ENCODE results near the gene PPP1R15B.
"Not testable (repeated sequence)": the region's sequence is repeated elsewhere in the genome, so short reads cannot be mapped to it uniquely, and the experiment has no call there.

Gene PPP1R15B

DNA sequence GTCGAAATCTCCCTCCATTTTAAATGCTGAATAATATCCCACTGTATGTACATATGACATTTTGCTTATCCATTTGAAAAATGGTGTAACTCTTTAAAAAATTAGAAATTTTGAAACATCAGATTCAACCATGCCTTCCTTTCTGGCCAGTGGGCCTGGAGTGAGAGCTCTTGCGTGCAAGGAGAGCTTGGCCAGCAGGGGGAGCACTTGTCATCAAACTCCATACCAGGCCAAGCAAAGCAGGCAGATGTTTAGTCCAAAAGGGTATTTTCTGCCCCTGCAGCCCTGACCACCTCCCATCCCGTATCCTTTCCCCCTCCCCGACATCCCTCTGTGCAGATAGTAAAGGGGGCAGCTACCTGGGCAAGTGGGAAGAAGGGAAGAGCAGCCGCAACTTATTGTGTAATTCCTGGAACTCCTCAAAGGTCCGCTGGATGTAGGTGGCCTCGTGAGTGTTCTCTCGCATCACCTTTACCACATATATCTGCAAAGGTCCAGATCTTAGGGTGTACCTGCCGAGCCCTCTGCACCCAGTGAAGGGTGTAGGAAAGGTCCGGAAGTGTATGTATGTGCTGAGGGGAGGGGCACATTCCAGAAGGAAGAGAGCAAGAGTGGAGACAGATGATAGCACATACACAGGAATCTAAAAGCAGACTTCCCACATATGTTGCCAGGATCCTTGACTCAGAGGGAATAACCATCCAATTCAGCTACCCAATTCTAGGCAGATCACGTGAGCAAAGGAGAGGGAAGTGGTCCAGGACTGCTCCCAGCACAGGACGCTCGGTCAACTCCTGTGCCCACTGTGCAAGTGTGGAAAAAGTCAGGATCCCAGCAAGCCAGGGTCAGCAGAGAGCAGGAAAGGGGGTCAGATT, 19.9 kb upstream of the PPP1R15B start:
- peak; percentile 86 for DNase-seq (ENCODE audit: low spot score)
- peak; percentile 83 for TF ChIP-seq CTCF (IDR thresholded peaks at IDR 0.05; ENCODE audit: borderline replicate concordance, control extremely low read depth, extremely low read depth, insufficient read depth, missing control alignments)
- in situ Hi-C loops (cut with MboI; ENCODE audit: low sequenced_read_pairs, unreplicated experiment): loop anchor here (10.0 kb wide), 1 partner anchor 373 kb away; no protein-coding TSS in a partner anchor

- DNase-seq (ENCODE audit: low spot score): no peak
- in situ Hi-C loops (cut with MboI; ENCODE audit: low sequenced_read_pairs, unreplicated experiment): loop anchor here (10.0 kb wide), 1 partner anchor 375 kb away; no protein-coding TSS in a partner anchor
Observed at GRCh38 chr1:204429746-204430145, 18.1 kb upstream of the PPP1R15B start.

DNA sequence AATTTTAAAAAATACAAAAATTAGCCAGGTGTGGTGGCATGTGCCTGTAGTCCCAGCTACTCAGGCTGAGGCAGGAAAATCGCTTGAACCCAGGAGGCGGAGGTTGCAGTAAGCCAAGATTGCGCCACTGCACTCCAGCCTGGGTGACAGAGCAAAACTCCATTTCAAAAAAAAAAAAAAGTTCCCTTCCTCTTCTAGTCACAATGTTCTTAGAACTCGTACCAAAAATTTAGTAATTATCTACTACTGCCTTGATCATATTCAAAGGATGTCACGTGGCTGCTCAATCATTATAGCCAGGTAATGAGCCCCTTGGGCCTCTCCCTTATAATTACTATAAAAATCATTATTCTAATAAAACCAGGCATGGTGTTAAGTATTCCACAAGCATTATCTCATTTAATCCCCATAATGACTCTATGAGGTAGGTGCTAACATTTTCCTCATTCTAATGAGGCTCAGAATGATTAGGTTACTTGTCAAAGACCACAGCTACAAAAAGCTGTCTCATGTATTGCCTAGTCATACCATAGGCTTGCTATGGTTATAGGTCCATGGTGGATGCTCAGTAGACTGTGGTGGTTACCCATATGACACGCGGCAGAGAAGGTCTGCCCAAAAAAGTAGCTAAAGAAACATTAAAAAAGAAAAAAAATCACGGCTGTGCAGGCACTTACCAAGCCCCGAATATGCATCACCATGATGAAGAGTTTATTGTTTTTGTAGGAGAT, 15.5 kb upstream of the PPP1R15B start:
- TF ChIP-seq CTCF (IDR thresholded peaks at IDR 0.05; ENCODE audit: borderline replicate concordance, control extremely low read depth, extremely low read depth, insufficient read depth, missing control alignments): no peak
- in situ Hi-C loops (cut with MboI; ENCODE audit: low sequenced_read_pairs, unreplicated experiment): no loop called here
- DNase-seq (ENCODE audit: low spot score): no peak

More at GRCh38 chr1:204429746-204430145, 18.1 kb upstream of the PPP1R15B start:
- no peak for TF ChIP-seq CTCF (IDR thresholded peaks at IDR 0.05; ENCODE audit: borderline replicate concordance, control extremely low read depth, extremely low read depth, insufficient read depth, missing control alignments)

GRCh38 chr1:204426474-204426873, 14.9 kb upstream of the PPP1R15B start:
- DNase-seq (ENCODE audit: low spot score): no peak
- TF ChIP-seq CTCF (IDR thresholded peaks at IDR 0.05; ENCODE audit: borderline replicate concordance, control extremely low read depth, extremely low read depth, insufficient read depth, missing control alignments): no peak
- in situ Hi-C loops (cut with MboI; ENCODE audit: low sequenced_read_pairs, unreplicated experiment): no loop called here

DNA sequence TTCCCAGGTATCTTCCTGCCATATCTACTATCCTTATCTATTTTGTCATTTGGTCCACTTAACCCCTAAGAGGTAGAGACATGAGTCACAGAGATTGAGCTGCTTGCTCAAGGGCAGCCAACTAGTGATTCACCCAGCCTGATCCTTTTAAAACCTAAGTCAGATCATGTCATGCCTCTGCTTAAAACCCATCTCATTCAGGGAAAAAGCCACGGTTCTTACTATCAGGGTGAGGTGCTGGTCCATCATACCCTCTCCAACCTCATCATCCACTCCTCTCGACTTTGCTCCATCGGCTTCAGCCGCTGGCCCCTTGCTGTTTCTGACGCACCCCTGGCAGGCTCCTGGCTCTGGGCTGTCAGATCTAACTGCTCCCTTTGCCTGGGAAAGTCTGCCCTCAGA, 14.4 kb upstream of the PPP1R15B start:
- in situ Hi-C loops (cut with MboI; ENCODE audit: low sequenced_read_pairs, unreplicated experiment): no loop called here
- no peak for DNase-seq (ENCODE audit: low spot score)
- TF ChIP-seq CTCF (IDR thresholded peaks at IDR 0.05; ENCODE audit: borderline replicate concordance, control extremely low read depth, extremely low read depth, insufficient read depth, missing control alignments): no peak

GRCh38 chr1:204424621-204425020, 13.0 kb upstream of the PPP1R15B start:
- TF ChIP-seq CTCF (IDR thresholded peaks at IDR 0.05; ENCODE audit: borderline replicate concordance, control extremely low read depth, extremely low read depth, insufficient read depth, missing control alignments): no peak
- no peak for DNase-seq (ENCODE audit: low spot score)
- in situ Hi-C loops (cut with MboI; ENCODE audit: low sequenced_read_pairs, unreplicated experiment): no loop called here

- DNase-seq (ENCODE audit: low spot score); in situ Hi-C loops (cut with MboI; ENCODE audit: low sequenced_read_pairs, unreplicated experiment): not testable (repeated sequence)
Observed at GRCh38 chr1:204422061-204422705, 10.6 kb upstream of the PPP1R15B start.
